Measurements from ENCODE around the gene NLE1. TPM values are rescaled to one million over a fixed set of nuclear protein-coding genes. Genes with fewer than 3 reads are reported as not detected.

NLE1 gene
- total RNA-seq, 3 donors from 2014 or later, result 9.0 to 13.6 (median 12.1) TPM

DNA sequence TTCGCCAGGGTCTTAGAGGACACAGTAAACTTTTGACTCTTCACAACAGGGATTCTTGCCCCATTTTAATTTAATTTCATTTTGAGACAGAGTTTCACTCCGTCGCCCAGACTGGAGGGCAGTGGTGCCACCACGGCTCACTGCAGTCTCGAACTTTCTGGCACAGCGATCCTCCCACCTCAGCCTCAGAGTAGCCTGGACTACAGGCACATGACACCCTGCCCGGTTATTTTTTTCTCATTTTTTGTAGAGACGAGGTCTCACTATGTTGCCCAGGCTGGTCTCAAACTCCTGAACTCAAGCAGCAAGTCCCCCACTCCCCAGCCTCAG lies 329 bp upstream of the NLE1 start:
- H3K36me3 ChIP-seq (ENCODE audit: low read depth), result no peaks in the 10 kb centered on the region
- ATAC-seq (no peak), DNase-seq (no peak)
- TF ChIP-seq, protein P1, sequence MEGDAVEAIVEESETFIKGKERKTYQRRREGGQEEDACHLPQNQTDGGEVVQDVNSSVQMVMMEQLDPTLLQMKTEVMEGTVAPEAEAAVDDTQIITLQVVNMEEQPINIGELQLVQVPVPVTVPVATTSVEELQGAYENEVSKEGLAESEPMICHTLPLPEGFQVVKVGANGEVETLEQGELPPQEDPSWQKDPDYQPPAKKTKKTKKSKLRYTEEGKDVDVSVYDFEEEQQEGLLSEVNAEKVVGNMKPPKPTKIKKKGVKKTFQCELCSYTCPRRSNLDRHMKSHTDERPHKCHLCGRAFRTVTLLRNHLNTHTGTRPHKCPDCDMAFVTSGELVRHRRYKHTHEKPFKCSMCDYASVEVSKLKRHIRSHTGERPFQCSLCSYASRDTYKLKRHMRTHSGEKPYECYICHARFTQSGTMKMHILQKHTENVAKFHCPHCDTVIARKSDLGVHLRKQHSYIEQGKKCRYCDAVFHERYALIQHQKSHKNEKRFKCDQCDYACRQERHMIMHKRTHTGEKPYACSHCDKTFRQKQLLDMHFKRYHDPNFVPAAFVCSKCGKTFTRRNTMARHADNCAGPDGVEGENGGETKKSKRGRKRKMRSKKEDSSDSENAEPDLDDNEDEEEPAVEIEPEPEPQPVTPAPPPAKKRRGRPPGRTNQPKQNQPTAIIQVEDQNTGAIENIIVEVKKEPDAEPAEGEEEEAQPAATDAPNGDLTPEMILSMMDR (IDR thresholded peaks at IDR 0.05), result no peak
- intact Hi-C loops (cut with DNase I, micrococcal nuclease), result no loop called here
- H3K9me3 ChIP-seq, result no peaks in the 10 kb centered on the region
- H3K4me3 ChIP-seq, result peak overlapping the region; percentile 54
- H3K4me1 ChIP-seq (ENCODE audit: low read depth), result no peaks in the 10 kb centered on the region

DNA sequence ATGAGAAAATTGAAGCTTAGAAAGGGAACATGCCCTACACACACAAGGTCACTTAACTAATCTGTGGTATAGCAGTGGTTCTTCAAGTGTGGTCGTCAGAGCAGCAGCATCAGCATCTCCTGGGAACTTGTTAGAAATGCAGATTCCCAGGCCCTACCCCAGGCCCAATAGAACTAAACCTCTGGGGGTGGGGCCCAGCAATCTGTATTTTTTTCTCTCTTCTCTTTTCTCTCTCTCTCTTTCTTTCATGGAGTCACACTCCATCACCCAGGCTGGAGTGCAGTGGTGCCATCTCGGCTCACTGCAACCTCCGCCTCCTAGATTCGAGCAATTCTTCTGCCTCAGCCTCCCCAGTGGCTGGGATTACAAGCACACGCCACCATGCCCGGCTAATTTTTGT lies 3.9 kb downstream of the NLE1 start:
- H3K4me1 ChIP-seq (ENCODE audit: low read depth), result no peaks in the 10 kb centered on the region
- TF ChIP-seq, protein P1 (IDR thresholded peaks at IDR 0.05), result no peak
- H3K9me3 ChIP-seq, result no peaks in the 10 kb centered on the region
- ATAC-seq (no peak), DNase-seq (no peak)
- peaks cover 7% of the 10 kb centered on the region for H3K36me3 ChIP-seq (ENCODE audit: low read depth)
- no peak overlapping the region for H3K4me3 ChIP-seq
- intact Hi-C loops (cut with DNase I, micrococcal nuclease), result loop anchor here in 1 of 2 donors (10.0 kb wide), 1 partner anchor 573 kb away; no protein-coding TSS in a partner anchor

DNA sequence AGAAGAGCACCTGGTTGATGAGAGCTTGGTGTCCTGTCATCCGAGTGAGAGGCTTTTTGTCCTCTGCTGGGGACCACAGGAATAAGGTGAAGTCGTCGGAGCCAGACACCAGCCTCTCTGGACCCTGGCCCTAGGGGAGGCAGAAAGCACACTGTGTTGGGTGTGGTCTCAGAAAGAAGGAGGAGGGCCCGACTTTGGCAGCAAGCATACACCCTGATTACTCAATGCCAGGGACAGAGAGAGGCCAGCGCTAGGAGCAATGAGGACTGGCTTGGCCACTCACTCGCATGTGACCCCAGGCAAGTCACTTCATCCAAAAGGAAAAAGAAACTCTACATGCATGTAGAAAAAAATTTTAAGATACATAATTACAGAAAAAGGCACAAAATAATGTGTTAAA lies 6.8 kb downstream of the NLE1 start:
- no peaks in the 10 kb centered on the region for H3K9me3 ChIP-seq
- intact Hi-C loops (cut with DNase I, micrococcal nuclease), result loop anchor here in 1 of 2 donors (10.0 kb wide), 1 partner anchor 571 kb away; no protein-coding TSS in a partner anchor
- TF ChIP-seq, protein P1 (IDR thresholded peaks at IDR 0.05), result no peak
- ATAC-seq, result no peak
- no peak overlapping the region for H3K4me3 ChIP-seq
- H3K4me1 ChIP-seq (ENCODE audit: low read depth), result no peaks in the 10 kb centered on the region
- no peak for DNase-seq
- peaks cover 7% of the 10 kb centered on the region for H3K36me3 ChIP-seq (ENCODE audit: low read depth)

DNA sequence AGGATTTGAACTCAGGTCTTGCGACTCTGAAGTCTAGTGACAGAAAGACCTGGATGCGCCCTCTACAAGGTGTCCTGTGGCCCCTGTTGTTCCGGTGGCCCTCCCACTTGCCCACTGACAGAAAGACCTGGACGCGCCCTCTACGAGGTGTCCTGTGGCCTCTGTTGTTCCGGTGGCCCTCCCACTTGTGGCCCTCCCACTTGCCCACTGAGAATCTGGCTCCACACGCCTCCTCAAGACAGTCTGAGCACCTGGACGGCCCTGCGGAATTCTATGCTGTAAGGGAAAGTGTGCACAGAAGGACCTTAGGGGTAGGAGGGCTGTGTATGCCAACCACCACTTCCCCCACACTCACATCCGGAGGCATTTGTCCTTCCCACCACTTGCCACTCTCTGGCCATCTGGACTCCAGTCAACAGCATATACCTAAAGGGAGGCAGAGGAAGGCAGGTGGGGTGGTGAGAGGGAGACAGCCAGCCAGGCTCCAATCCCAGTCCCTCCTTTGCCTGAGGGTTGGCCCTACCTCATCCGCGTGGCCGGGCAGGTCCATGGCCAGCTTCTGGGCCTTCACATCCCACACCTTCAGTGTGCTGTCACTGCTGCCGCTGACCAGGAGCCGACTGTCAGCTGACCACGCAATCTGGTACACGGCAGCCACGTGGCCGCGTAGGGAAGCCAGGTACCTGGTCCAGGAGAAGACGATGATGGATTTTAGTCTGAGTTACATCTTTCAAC lies 9.1 kb downstream of the NLE1 start:
- TF ChIP-seq, protein P1 (IDR thresholded peaks at IDR 0.05), result no peak
- H3K4me1 ChIP-seq (ENCODE audit: low read depth), result no peaks in the 10 kb centered on the region
- DNase-seq (no peak), ATAC-seq (no peak)
- H3K4me3 ChIP-seq, result no peak overlapping the region
- H3K9me3 ChIP-seq, result no peaks in the 10 kb centered on the region
- intact Hi-C loops (cut with DNase I, micrococcal nuclease), result loop anchor here in 1 of 2 donors (10.0 kb wide), 1 partner anchor 568 kb away; no protein-coding TSS in a partner anchor
- H3K36me3 ChIP-seq (ENCODE audit: low read depth), result peaks cover 7% of the 10 kb centered on the region

DNA sequence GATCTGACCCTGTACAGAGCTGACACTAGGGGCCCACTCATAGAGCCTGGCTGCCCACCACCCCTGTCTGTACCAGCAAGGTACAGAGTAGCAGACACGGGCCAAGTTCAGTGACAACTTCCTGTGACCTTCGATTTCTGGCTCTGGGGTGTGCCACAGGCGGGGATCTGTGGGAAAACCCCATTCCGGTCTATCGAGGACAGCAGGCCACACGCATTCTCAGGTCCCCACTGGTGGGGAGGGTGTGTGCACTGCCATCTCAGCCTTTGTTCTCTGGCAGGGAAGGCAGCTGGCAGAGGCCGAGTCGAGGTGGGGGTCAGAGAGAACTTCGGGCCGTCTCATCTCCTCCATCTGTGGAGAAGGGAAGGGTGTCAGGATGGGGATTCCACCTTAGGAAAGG lies 10.0 kb downstream of the NLE1 start:
- DNase-seq (peak in 1 of 3 donors; percentile 23), ATAC-seq (peak; percentile 67)
- no peak overlapping the region for H3K4me3 ChIP-seq
- peaks cover 7% of the 10 kb centered on the region for H3K36me3 ChIP-seq (ENCODE audit: low read depth)
- TF ChIP-seq, protein P1 (IDR thresholded peaks at IDR 0.05), result no peak
- intact Hi-C loops (cut with DNase I, micrococcal nuclease), result loop anchor here in 1 of 2 donors (10.0 kb wide), 1 partner anchor 567 kb away; no protein-coding TSS in a partner anchor
- no peaks in the 10 kb centered on the region for H3K4me1 ChIP-seq (ENCODE audit: low read depth)
- H3K9me3 ChIP-seq, result no peaks in the 10 kb centered on the region
